ENCODE measurements around the gene CCDC43. TPM values are rescaled to one million over a fixed set of nuclear protein-coding genes. Genes with fewer than 3 reads are reported as not detected.

The CCDC43 gene
- polyA plus RNA-seq, 1 of the 3 experiments (the other 2 are of a cell fraction) = 6.4 TPM

DNA sequence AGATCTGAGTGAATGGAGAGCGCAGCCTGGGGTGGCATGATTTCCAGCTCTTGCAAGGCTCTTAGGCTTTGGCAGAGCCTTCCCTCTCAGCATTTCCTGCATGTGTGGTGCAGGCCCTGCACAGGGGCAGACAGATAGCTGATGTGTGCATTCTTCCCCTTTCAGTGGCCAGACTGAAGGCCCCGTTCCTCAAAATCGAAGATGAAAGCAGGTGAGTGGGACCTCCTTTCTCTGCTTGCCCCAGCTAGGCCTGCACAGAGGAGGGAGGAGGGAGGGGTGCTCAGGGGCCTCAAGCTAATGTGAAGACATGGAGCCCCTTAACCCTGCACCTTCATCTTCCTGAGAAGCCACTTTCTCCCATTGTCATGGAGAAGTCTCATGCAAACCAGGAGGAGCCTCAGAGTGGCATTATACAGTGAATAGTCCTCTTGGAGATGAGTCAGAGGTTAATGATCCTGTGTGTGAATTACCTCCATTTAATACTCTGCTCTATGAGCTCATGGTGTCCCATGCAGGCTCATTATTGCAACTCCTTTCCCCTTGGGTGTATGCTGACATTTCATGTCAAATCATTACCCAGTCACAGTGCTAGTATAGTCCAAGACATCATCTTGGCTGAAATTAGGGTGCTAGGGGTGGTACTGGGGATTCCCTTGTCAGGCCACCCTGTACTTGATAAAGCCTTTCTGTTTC, 48.8 kb upstream of the CCDC43 start:
- CTCF ChIA-PET = interaction anchor here (0.9 kb wide), 1 partner anchor 40 kb away, joined by 3 read pairs; no protein-coding TSS in a partner anchor
- H3F3A ChIP-seq (replicated peaks; ENCODE audit: insufficient read depth) = no peaks in the 10 kb centered on the region
- H3K9me2 ChIP-seq = no peaks in the 10 kb centered on the region
- POLR2A ChIA-PET = no interaction called here
- no peak overlapping the region for H3K27ac ChIP-seq (ENCODE audit: low read depth in 2 of 2, low read length in 1 of 2)
- peaks cover 0 to 7% of the 10 kb centered on the region in 2 experiments for H3K36me3 ChIP-seq (replicated peaks in 1 of 2; ENCODE audit: control insufficient read depth in 1 of 2, insufficient read depth in 2 of 2, low read length in 1 of 2)
- no peak overlapping the region for H3K4me3 ChIP-seq (ENCODE audit: low read depth in 2 of 2, low read length in 1 of 2)
- no peak for TF ChIP-seq TEAD4 (IDR thresholded peaks at IDR 0.05; ENCODE audit: borderline replicate concordance, insufficient read depth)
- no peak for TF ChIP-seq TAF1 (IDR thresholded peaks at IDR 0.05; ENCODE audit: borderline replicate concordance, low read depth, low read length)
- no peak for TF ChIP-seq SMC3 (IDR thresholded peaks at IDR 0.05; ENCODE audit: low read depth, low read length)
- DNase-seq = no peak
- H2AFZ ChIP-seq (ENCODE audit: low read depth) = no peak overlapping the region
- H4K20me1 ChIP-seq (ENCODE audit: insufficient read depth) = no peaks in the 10 kb centered on the region
- no peaks in the 10 kb centered on the region for H3K4me1 ChIP-seq (ENCODE audit: control insufficient read depth in 1 of 2, insufficient read depth in 2 of 2, low read depth in 1 of 2, low read length in 1 of 2)
- WGBS (ENCODE audit: low lambda C conversion rate) = 89% methylated on average over 3 of the region's 3 CpGs
- no peaks in the 10 kb centered on the region for H3K27me3 ChIP-seq (ENCODE audit: insufficient read depth)
- no peaks in the 10 kb centered on the region for H3K9me3 ChIP-seq
- no peak overlapping the region for H3K4me2 ChIP-seq
- no peak overlapping the region for H3K9ac ChIP-seq
- H3K79me2 ChIP-seq (ENCODE audit: insufficient read depth) = no peaks in the 10 kb centered on the region

DNA sequence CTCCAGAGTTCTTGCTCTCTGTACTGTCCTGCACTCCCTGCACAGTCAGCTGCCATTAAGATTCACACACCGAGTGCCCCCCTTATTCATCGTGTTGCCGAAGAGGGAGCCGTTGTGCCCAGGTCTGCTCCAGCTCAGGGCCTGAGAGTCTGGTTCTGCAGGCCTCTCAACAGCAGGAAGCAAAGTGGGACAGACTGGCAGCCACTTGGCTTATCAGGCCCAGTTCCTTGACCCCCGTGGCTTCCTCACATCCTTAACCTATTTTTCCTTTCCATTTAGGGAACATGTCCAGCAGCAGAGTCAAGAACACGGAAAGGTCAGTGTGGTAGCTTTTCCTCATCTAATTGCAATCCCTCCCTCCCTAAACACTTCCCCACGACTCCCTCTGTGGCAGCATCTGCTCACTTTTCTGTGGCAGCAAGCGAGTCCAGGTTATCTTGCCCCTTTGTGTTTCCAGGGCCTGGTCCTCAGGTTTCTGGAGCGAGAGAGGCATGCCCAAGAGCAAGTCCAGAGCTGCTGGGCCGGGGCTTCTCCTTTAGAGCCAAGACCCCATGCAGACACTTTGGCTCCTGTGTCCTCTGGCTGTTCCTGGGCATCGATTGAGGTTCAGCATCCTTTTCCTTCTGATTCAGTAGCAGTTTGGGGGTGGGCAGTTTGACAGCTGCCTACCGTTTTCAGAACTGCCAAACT, 47.1 kb upstream of the CCDC43 start:
- H3K4me3 ChIP-seq (ENCODE audit: low read depth in 2 of 2, low read length in 1 of 2) = no peak overlapping the region
- no peak overlapping the region for H3K4me2 ChIP-seq
- H3K36me3 ChIP-seq (replicated peaks in 1 of 2; ENCODE audit: control insufficient read depth in 1 of 2, insufficient read depth in 2 of 2, low read length in 1 of 2) = peaks cover 0 to 7% of the 10 kb centered on the region in 2 experiments
- WGBS (ENCODE audit: low lambda C conversion rate) = 92% methylated on average over 12 of the region's 12 CpGs
- H2AFZ ChIP-seq (ENCODE audit: low read depth) = no peak overlapping the region
- no peaks in the 10 kb centered on the region for H3K27me3 ChIP-seq (ENCODE audit: insufficient read depth)
- no peaks in the 10 kb centered on the region for H3K4me1 ChIP-seq (ENCODE audit: control insufficient read depth in 1 of 2, insufficient read depth in 2 of 2, low read depth in 1 of 2, low read length in 1 of 2)
- no peaks in the 10 kb centered on the region for H3F3A ChIP-seq (replicated peaks; ENCODE audit: insufficient read depth)
- H3K27ac ChIP-seq (ENCODE audit: low read depth in 2 of 2, low read length in 1 of 2) = no peak overlapping the region
- H3K9me2 ChIP-seq = no peaks in the 10 kb centered on the region
- no peaks in the 10 kb centered on the region for H4K20me1 ChIP-seq (ENCODE audit: insufficient read depth)
- TF ChIP-seq GABPA (IDR thresholded peaks at IDR 0.05; ENCODE audit: low read depth) (no peak), EZH2phosphoT487 (IDR thresholded peaks at IDR 0.05; ENCODE audit: borderline replicate concordance, low read depth) (no peak)
- TF ChIP-seq, protein P1, sequence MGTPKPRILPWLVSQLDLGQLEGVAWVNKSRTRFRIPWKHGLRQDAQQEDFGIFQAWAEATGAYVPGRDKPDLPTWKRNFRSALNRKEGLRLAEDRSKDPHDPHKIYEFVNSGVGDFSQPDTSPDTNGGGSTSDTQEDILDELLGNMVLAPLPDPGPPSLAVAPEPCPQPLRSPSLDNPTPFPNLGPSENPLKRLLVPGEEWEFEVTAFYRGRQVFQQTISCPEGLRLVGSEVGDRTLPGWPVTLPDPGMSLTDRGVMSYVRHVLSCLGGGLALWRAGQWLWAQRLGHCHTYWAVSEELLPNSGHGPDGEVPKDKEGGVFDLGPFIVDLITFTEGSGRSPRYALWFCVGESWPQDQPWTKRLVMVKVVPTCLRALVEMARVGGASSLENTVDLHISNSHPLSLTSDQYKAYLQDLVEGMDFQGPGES (IDR thresholded peaks at IDR 0.05; ENCODE audit: low read depth, low read length) = no peak
- TF ChIP-seq, protein P2, sequence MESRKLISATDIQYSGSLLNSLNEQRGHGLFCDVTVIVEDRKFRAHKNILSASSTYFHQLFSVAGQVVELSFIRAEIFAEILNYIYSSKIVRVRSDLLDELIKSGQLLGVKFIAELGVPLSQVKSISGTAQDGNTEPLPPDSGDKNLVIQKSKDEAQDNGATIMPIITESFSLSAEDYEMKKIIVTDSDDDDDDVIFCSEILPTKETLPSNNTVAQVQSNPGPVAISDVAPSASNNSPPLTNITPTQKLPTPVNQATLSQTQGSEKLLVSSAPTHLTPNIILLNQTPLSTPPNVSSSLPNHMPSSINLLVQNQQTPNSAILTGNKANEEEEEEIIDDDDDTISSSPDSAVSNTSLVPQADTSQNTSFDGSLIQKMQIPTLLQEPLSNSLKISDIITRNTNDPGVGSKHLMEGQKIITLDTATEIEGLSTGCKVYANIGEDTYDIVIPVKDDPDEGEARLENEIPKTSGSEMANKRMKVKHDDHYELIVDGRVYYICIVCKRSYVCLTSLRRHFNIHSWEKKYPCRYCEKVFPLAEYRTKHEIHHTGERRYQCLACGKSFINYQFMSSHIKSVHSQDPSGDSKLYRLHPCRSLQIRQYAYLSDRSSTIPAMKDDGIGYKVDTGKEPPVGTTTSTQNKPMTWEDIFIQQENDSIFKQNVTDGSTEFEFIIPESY (IDR thresholded peaks at IDR 0.05; ENCODE audit: borderline replicate concordance, low read depth) = no peak
- no peaks in the 10 kb centered on the region for H3K79me2 ChIP-seq (ENCODE audit: insufficient read depth)
- CTCF ChIA-PET = interaction anchor here (0.9 to 1.4 kb wide), 3 partner anchors 8 to 204 kb away, joined by 3 to 5 read pairs (median 4); partner anchors contain the start of gene ADAM11
- DNase-seq = no peak
- no peaks in the 10 kb centered on the region for H3K9me3 ChIP-seq
- POLR2A ChIA-PET = no interaction called here
- no peak overlapping the region for H3K9ac ChIP-seq

Data from SK-N-SH (cell line).